ENCODE data around the gene USP6NL. TPM values are rescaled to one million over a fixed set of nuclear protein-coding genes. Genes with fewer than 3 reads are reported as not detected.

Gene USP6NL
- total and polyA plus RNA-seq, 10 of the 15 experiments (the other 5 are each of a cell fraction or from before 2014, with no cell fraction given), result 4.0 to 27.7 (median 18.2) TPM

- TF ChIP-seq CREM (IDR thresholded peaks at IDR 0.05; ENCODE audit: low read depth), result peak; percentile 56; the same call in 1 of the 2 replicates
Observed at GRCh38 chr10:11578802-11579255, 32.6 kb downstream of the USP6NL start (continued).

GRCh38 chr10:11576092-11576809 is 35.2 kb downstream of the USP6NL start:
- H3K4me3 ChIP-seq, result no peak overlapping the region
- intact Hi-C loops (cut with micrococcal nuclease; ENCODE audit: unreplicated experiment) (no loop called here), in situ Hi-C loops (cut with MboI) (no loop called here)
- peaks cover 95% of the 10 kb centered on the region for H3K79me2 ChIP-seq (ENCODE audit: control insufficient read depth, insufficient read depth, low read length)
- FAIRE-seq, result no peak
- H2AFZ ChIP-seq (ENCODE audit: control insufficient read depth, low read depth, low read length), result no peak overlapping the region
- no peak for DNase-seq (ENCODE audit: low read depth, low spot score)
- WGBS (ENCODE audit: insufficient coverage, insufficient replicate concordance, low lambda C conversion rate, missing lambda C conversion rate), result 92% methylated on average over 6 of the region's 6 CpGs
- ChIA-PET RAD21 (ENCODE audit: unreplicated experiment) (interaction anchor here (1.0 to 5.6 kb wide), 4 partner anchors 16 to 55 kb away, joined by 3 to 32 read pairs (median 14); no protein-coding TSS in a partner anchor), SMC1A (ENCODE audit: uncharacterized antibody, unreplicated experiment) (interaction anchor here (1.3 kb wide), 1 partner anchor 19 kb away, joined by 5 read pairs; no protein-coding TSS in a partner anchor), POLR2A (no interaction called here), CTCF (interaction anchor here (0.6 to 0.9 kb wide), 4 partner anchors 9 to 22 kb away, joined by 3 to 4 read pairs (median 3); no protein-coding TSS in a partner anchor)
- no peaks in the 10 kb centered on the region for H4K20me1 ChIP-seq (ENCODE audit: control insufficient read depth, insufficient read depth)
- H3K27me3 ChIP-seq (replicated peaks in 1 of 2; ENCODE audit: control insufficient read depth in 2 of 2, insufficient read depth in 2 of 2, low read length in 1 of 2), result no peaks in the 10 kb centered on the region
- no peak overlapping the region for H3K4me2 ChIP-seq (ENCODE audit: control insufficient read depth, insufficient read depth)
- ATAC-seq, result no peak
- BruUV-seq (replicated peaks), result no TSS peak
- no peak overlapping the region for H3K27ac ChIP-seq (ENCODE audit: control insufficient read depth, insufficient read depth)
- no peaks in the 10 kb centered on the region; the same call in 2 of the 3 replicates for H3K9me3 ChIP-seq (replicated peaks; ENCODE audit: control insufficient read depth, insufficient read depth, low read length)
- H3K36me3 ChIP-seq (ENCODE audit: control insufficient read depth in 2 of 2, insufficient read depth in 2 of 2, low read length in 1 of 2), result no peaks in the 10 kb centered on the region
- H3K9ac ChIP-seq (ENCODE audit: control insufficient read depth, insufficient read depth, low read length), result no peak overlapping the region
- peaks cover 39% of the 10 kb centered on the region for H3K4me1 ChIP-seq (ENCODE audit: control insufficient read depth, insufficient read depth, low read length)
- TF ChIP-seq GATAD2B (conservative IDR thresholded peaks at IDR 0.05; ENCODE audit: low read depth) (no peak), TCF7 (IDR thresholded peaks at IDR 0.05; ENCODE audit: borderline replicate concordance) (no peak), NR2F1 (conservative IDR thresholded peaks at IDR 0.05) (no peak), SUZ12 (IDR thresholded peaks at IDR 0.05; ENCODE audit: unreplicated experiment) (no peak), ZBED1 (IDR thresholded peaks at IDR 0.05; ENCODE audit: borderline replicate concordance) (no peak), ATF2 (IDR thresholded peaks at IDR 0.05; ENCODE audit: low read length) (no peak), REST (IDR thresholded peaks at IDR 0.05; ENCODE audit: low read depth, low read length) (no peak), ZNF384 (IDR thresholded peaks at IDR 0.05; ENCODE audit: borderline replicate concordance, low read depth, low read length) (no peak), ETV6 (conservative IDR thresholded peaks at IDR 0.05 in 1 of 2, IDR thresholded peaks at IDR 0.05 in 1 of 2; ENCODE audit: borderline replicate concordance in 1 of 2, low read depth in 1 of 2) (no peak), ZNF592 (IDR thresholded peaks at IDR 0.05) (no peak), NFYB (IDR thresholded peaks at IDR 0.05; ENCODE audit: insufficient read depth, low read depth, low read length) (no peak)

Data from GM12878 (cell line).